Stimulated activated CD8-positive, alpha-beta memory T cell treated with anti-CD3 and anti-CD28 coated beads, Interleukin-2, amount 100 ng/mL, for 48 hours (primary cell): Measurements from ENCODE around the gene NOTO.
"Not testable (repeated sequence)": the region's sequence is repeated elsewhere in the genome, so short reads cannot be mapped to it uniquely, and the experiment has no call there.

Source experiments
- DNase-seq, 2 donors: peaks; one replicate each; pipeline ENCODE4 v3.0.0-alpha.2; 2020; ENCODE audit warnings: low read depth in 2 of 2

Gene NOTO

DNA sequence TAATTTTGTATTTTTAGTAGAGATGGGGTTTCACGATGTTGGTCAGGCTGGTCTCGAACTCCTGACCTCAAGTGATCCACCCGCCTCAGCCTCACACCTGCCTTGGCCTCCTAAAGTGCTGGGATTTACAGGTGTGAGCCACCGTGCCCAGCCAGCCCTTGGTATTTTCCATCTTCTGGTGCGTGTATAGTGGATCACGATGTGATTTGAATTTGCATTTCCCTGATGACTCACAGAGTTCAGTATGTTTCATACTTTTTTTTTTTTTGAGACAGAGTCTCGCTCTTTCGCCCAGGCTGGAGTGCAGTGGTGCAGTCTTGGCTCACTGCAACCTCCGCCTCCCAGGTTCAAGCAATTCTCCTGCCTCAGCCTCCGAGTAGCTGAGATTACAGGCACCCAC is 2.1 kb upstream of the NOTO start:
- not testable (repeated sequence) for DNase-seq

DNA sequence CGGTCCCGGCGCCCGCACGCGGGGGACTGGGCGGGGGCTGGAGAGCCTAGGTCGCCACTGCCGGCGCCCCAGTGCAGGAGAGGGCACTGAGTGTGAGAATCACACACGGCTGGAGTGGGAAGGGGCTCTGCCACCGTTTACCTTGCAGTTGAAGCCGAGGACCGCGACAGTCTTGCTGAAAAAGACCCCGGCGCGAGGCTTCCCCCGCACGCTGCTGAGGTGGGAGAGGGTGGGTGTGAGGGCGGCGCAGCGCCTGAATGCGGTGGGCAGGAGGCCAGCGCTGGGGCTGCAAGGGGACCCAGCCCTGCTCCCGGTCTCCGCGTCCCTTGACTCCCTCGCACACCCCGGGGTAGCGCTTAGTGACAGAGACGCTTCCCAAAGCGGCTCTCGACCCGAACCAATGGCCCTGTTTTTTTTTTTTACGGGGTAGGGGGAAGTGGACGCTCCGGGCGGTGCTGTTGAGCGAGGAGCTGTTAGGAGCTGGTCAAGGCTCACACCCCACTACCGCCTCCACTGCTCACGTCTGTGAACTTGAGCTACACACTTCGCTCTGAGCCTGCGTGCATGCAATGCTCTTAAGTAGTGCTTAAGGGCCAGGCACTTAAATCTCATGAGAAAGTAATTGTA is 794 bp downstream of the NOTO start:
- DNase-seq, result no peak

- DNase-seq, result no peak
These were observed 3.2 kb downstream of the NOTO start for GRCh38 chr2:73205611-73206010.

- DNase-seq, result no peak
These were observed 5.9 kb downstream of the NOTO start for GRCh38 chr2:73208258-73208657.

DNA sequence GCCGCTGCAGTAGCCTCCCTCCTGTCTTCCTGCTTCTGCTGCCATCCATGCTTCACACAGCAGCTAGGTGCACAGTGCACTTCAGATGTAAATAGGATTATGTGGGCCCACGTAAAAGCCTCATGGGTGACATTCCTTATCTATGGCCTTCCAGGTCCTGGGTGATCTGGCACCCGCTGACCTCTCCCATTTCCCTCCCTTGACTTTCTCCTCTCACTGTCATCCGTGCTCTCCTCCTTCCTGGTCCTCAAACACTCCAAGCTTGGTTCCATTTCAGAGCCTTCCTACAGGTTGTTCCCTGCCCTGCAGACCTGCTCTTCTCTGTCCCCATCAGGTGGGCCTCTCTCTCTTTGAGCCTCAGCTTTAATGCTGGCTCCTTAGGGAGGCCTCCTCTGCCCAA is 7.6 kb downstream of the NOTO start:
- DNase-seq, result no peak

GRCh38 chr2:73210696-73211095 is 8.3 kb downstream of the NOTO start:
- no peak for DNase-seq

GRCh38 chr2:73212098-73212447 is 9.7 kb downstream of the NOTO start:
- DNase-seq, result no peak

GRCh38 chr2:73212448-73213176 is 10.2 kb downstream of the NOTO start:
- peak; percentile 56 to 71 for DNase-seq

- peak; percentile 82 to 90 for DNase-seq
These were observed 12.0 kb downstream of the NOTO start, which contains the start of gene SMYD5 for GRCh38 chr2:73214120-73215035. Gene SMYD5, plus strand, starts transcription at chr2:73214245. Its CDS starts 22 bp downstream, at chr2:73214267.

- DNase-seq, result no peak
These were observed 12.9 kb downstream of the NOTO start for GRCh38 chr2:73215254-73215653.

DNA sequence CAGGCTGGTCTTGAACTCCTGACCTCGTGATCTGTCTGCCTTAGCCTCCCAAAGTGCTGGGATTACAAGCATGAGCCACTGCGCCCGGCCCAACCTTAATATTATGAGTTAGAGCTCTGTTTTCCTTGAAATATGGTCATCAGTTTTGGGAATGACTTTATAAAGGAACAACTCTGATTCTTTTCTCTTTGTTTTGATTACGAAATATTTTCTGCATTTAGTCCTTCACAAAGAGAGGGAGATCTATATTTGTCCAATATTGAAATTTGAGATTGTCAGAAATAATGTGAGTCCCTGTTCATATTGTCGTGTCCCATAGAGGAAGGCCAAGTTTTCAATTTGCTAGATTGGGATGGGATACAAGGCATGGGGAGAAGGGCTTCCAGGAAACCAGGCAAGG is 14.8 kb downstream of the NOTO start:
- no peak for DNase-seq

DNA sequence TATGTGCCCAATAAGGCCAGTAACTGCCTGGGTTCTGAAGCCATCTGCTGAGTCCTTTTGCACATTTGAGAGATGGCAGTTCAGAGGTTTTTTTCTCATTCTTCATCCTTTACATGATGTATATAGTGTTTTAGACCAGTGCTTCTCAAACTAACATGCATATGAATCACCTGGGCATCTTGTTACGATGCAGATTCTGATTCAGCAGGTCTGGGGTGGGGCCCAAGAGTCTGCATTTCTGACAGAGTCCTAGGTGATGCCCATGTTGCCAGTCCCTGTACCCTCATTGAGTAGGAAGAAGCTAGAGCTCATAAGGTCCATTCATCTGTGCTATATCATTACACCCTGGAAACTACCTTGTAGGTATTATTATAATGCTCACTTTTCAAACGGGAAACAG is 15.5 kb downstream of the NOTO start:
- DNase-seq, result no peak

DNA sequence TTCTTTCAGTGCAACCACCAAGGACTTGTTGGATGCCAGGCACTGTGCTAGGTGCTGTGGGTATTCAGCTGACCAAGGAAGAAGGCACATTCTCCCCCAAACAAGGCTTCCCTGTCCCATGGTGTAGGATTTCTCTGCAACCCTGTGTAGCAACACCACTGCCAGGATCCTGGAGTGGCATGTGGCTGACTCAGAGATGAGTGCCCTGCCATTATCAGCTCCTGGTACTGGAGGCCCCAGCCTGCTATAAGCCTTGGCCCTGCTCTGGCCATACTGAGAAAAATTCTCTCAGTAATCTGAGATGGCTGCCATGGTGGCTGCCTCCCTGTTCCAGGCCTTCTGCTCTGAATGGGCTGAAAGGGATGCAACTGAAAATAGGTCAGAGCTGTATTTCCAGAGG is 15.9 kb downstream of the NOTO start:
- DNase-seq, result no peak

GRCh38 chr2:73223821-73224220 is 21.4 kb downstream of the NOTO start:
- no peak for DNase-seq

- DNase-seq, result no peak
These were observed 23.4 kb downstream of the NOTO start for GRCh38 chr2:73225513-73226360.

GRCh38 chr2:73227086-73227485 is 24.7 kb downstream of the NOTO start:
- DNase-seq, result no peak

DNA sequence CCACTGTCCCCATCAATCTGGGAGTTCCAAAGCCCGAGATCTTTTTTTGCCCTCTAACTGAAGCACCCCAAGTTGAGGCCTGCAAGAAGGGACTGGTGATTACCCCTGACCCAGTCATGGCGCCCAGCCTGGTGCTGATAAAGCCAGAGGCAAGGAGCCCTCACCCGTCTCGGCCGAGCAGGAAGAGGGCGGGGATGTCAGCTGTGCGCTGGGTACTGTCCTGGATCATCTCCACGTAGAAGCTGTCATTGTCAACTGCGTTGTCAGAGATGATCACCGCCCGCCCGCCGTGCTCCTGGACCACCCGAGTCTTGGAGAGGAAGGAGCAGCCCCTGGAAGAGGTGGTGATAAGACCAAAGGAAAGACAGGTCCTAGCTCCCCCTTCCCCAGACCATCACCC is 26.3 kb downstream of the NOTO start:
- no peak for DNase-seq

- peak in 1 of 2 donors; percentile 10 for DNase-seq
These were observed 30.2 kb downstream of the NOTO start for GRCh38 chr2:73232403-73233153.

- DNase-seq, result peak; percentile 86 to 91
These were observed 31.0 kb downstream of the NOTO start, which contains the start of gene PRADC1 for GRCh38 chr2:73233154-73233931. Gene PRADC1, minus strand, starts transcription at chr2:73233239. Its CDS starts 79 bp downstream, at chr2:73233160.
